Measurements from ENCODE around the gene REX1BD. TPM values are rescaled to one million over a fixed set of nuclear protein-coding genes. Genes with fewer than 3 reads are reported as not detected.

The REX1BD gene
- total RNA-seq, 1 experiment from 2014 or later, result 72.3 TPM

GRCh38 chr19:18571564-18572344 is 16.8 kb upstream of the REX1BD start, which contains the start of gene UBA52:
Gene UBA52, plus strand, starts transcription at chr19:18571857. Its CDS starts 1,444 bp downstream, at chr19:18573301.
- H3K27me3 ChIP-seq (ENCODE audit: insufficient read depth, low read length), result no peaks in the 10 kb centered on the region
- peaks cover 11 to 15% of the 10 kb centered on the region in 2 experiments for H3K4me1 Mint-ChIP-seq
- H3K4me3 Mint-ChIP-seq, result peak within 1 kb of the TSS; percentile 74 to 97
- peaks cover 14% of the 10 kb centered on the region for H3K79me2 ChIP-seq (ENCODE audit: insufficient read depth, low read length)
- H3K9me3 Mint-ChIP-seq, result no peaks in the 10 kb centered on the region
- peaks cover 7% of the 10 kb centered on the region for H3K79me1 ChIP-seq (ENCODE audit: insufficient read depth, low read depth, low read length, poor library complexity, severe bottlenecking)
- H3K27ac ChIP-seq (ENCODE audit: insufficient read length, low read depth, low read length), result no peak within 1 kb of the TSS
- H4K5ac ChIP-seq (ENCODE audit: insufficient read length, low read depth, low read length), result no peak within 1 kb of the TSS
- H3K4me2 ChIP-seq (ENCODE audit: insufficient read depth, insufficient read length, low read length), result peak within 1 kb of the TSS; percentile 89
- H3K27ac Mint-ChIP-seq, result peak within 1 kb of the TSS; percentile 23 to 97 (median 94); a peak in 6 of 7 replicates
- no peak within 1 kb of the TSS for H2AK5ac ChIP-seq (ENCODE audit: insufficient read length, low read length)
- H2BK5ac ChIP-seq (ENCODE audit: insufficient read length, low read length), result no peak within 1 kb of the TSS
- H3T11ph ChIP-seq (ENCODE audit: low read length), result no peak within 1 kb of the TSS
- WGBS (ENCODE audit: extremely low coverage, insufficient read length, low lambda C conversion rate), result no CpG with 5 or more reads among the region's 75 CpGs
- no peak for TF ChIP-seq CTCF (conservative IDR thresholded peaks at IDR 0.05)
- peaks cover 2% of the 10 kb centered on the region for H4K20me1 ChIP-seq (ENCODE audit: control insufficient read depth, insufficient read depth, insufficient read length)
- H3K4me1 ChIP-seq (ENCODE audit: insufficient read depth, low read length), result peaks cover 8% of the 10 kb centered on the region; the same call in 1 of the 2 replicates
- no peak within 1 kb of the TSS for H2BK20ac ChIP-seq (ENCODE audit: low read depth, low read length, poor library complexity, severe bottlenecking)
- H3K27me3 Mint-ChIP-seq (ENCODE audit: low read depth), result no peaks in the 10 kb centered on the region
- H3K36me3 Mint-ChIP-seq (ENCODE audit: insufficient read depth in 1 of 3, low read depth in 3 of 3), result peaks cover 51 to 87% (median 74%) of the 10 kb centered on the region in 3 experiments
- H4K8ac ChIP-seq (replicated peaks; ENCODE audit: insufficient read length, low read depth, low read length), result no peak within 1 kb of the TSS
- H3K9me3 ChIP-seq (ENCODE audit: control insufficient read depth, low read depth, low read length), result no peaks in the 10 kb centered on the region
- H3K4ac ChIP-seq (ENCODE audit: low read depth, low read length), result no peak within 1 kb of the TSS
- H3K18ac ChIP-seq (ENCODE audit: insufficient read length, low read depth, low read length), result peak within 1 kb of the TSS; percentile 63
- no peak within 1 kb of the TSS for H3K56ac ChIP-seq (ENCODE audit: insufficient read length, low read depth, low read length)
- no peak within 1 kb of the TSS for H2BK15ac ChIP-seq (ENCODE audit: low read depth, low read length)
- no peak within 1 kb of the TSS for H3K23ac ChIP-seq (ENCODE audit: insufficient read length, low read depth, low read length)
- H4K91ac ChIP-seq (ENCODE audit: insufficient read length, low read depth, low read length), result no peak within 1 kb of the TSS
- peaks cover 12% of the 10 kb centered on the region for H3K23me2 ChIP-seq (ENCODE audit: insufficient read length, low read depth, low read length, poor library complexity, severe bottlenecking)
- H3K9ac ChIP-seq (ENCODE audit: extremely low read depth, insufficient read length, low read length), result peak within 1 kb of the TSS; percentile 99
- H2BK12ac ChIP-seq (ENCODE audit: insufficient read length, low read depth, low read length), result no peak within 1 kb of the TSS
- peak within 1 kb of the TSS; percentile 50; the same call in 1 of the 2 replicates for H3K14ac ChIP-seq (ENCODE audit: insufficient read depth, low read length)
- no peak within 1 kb of the TSS for H2AFZ ChIP-seq (ENCODE audit: low read length)
- H2BK120ac ChIP-seq (ENCODE audit: low read depth, low read length, poor library complexity, severe bottlenecking), result no peak within 1 kb of the TSS
- DNase-seq, result peak; percentile 99

Measured in H9 (cell line).